K562 (cell line): ENCODE data around the gene OR2A25. TPM values are rescaled to one million over a fixed set of nuclear protein-coding genes. Genes with fewer than 3 reads are reported as not detected.

Experiments
- ATAC-seq: fragments of 200-7000 bp; cut with Tn5 transposase; 3 replicates; pipeline ENCODE4 v1.9.1; 2020; ENCODE audit warnings: moderate library complexity
- BruUV-seq: library from RNA; stranded (reverse); fragments of 400-500 nt; replicated peaks from 2 replicates; lab custom pipeline; 2021; lab: Mats Ljungman, UMichigan
- CTCF ChIA-PET: fragments of 300-600 bp; formaldehyde crosslinking; extraction: SDS; loops from one replicate; lab custom pipeline; 2021; ENCODE audit warnings: low intra/inter-chr PET ratio; lab: Yijun Ruan, JAX
- POLR2A ChIA-PET: fragments of 300-600, 350-650 bp; sonication (Branson Sonifier 250); formaldehyde crosslinking; extraction: SDS; loops from one replicate; lab custom pipeline; 2021; ENCODE audit warnings: antibody characterized with exemption, inconsistent platforms; lab: Yijun Ruan, JAX
- DNase-seq, 4 experiments: peaks; one replicate each; pipeline versions ENCODE4 v3.0.0 to v3.0.0-alpha.2; 2011 to 2018; ENCODE audit warnings: low spot score in 3 of 4, mixed read lengths in 3 of 4; ENCODE audit errors: extremely low read depth in 1 of 4
- FAIRE-seq: peaks from 2 replicates; lab custom pipeline; 2011; peaks lifted over from hg19 to GRCh38; lab: Jason Lieb, UNC
- H2AFZ ChIP-seq: 2 replicates; pipeline ENCODE4 v1.6.0; 2011; ENCODE audit warnings: low read depth, low read length, control low read depth, inconsistent platforms
- H3K27ac ChIP-seq: fragments of 200-600 bp; 3 replicates; pipeline ENCODE4 v1.8.0; 2011; ENCODE audit warnings: low read depth, mild to moderate bottlenecking, control low read depth, inconsistent platforms, low read length, moderate library complexity, mixed read lengths; ENCODE audit errors: extremely low read depth
- H3K27me3 ChIP-seq, 2 experiments: fragments of 300-600 bp in 1 of 2; 2 replicates in 1 of 2; 3 replicates in 1 of 2; pipeline versions ENCODE4 v1.6.0 to v1.8.0; 2011; ENCODE audit warnings: inconsistent platforms in 2 of 2, low read length in 2 of 2, mild to moderate bottlenecking in 1 of 2, mixed read lengths in 1 of 2, moderate library complexity in 1 of 2; ENCODE audit not compliant: control insufficient read depth in 2 of 2, insufficient read depth in 2 of 2
- H3K36me3 ChIP-seq: fragments of 300-600 bp; 3 replicates; pipeline ENCODE4 v1.8.0; 2011; ENCODE audit warnings: mild to moderate bottlenecking, low read length, inconsistent platforms; ENCODE audit not compliant: control insufficient read depth, insufficient read depth
- H3K4me1 ChIP-seq, 2 experiments: fragments of 200-600 bp in 1 of 2; replicated peaks in 1 of 2; 2 replicates in 1 of 2; 3 replicates in 1 of 2; pipeline versions ENCODE4 v1.5.1 to v1.8.0; 2011; ENCODE audit warnings: inconsistent platforms in 2 of 2, low read length in 2 of 2, mild to moderate bottlenecking in 1 of 2, mixed read lengths in 1 of 2, moderate library complexity in 1 of 2; ENCODE audit not compliant: control insufficient read depth in 2 of 2, insufficient read depth in 2 of 2
- H3K4me2 ChIP-seq: 2 replicates; pipeline ENCODE4 v1.6.1; 2011; ENCODE audit warnings: low read length, control low read depth, inconsistent platforms, mixed read lengths; ENCODE audit not compliant: insufficient read depth
- H3K4me3 ChIP-seq: fragments of 200-600 bp; sonication (generic), shearing (Covaris generic); 2 replicates; pipeline ENCODE4 v1.5.1; 2016; ENCODE audit warnings: control low read depth, inconsistent platforms
- H3K79me2 ChIP-seq: fragments of 200-600 bp; 3 replicates; pipeline ENCODE4 v1.8.0; 2011; ENCODE audit warnings: low read length, inconsistent platforms; ENCODE audit not compliant: control insufficient read depth, insufficient read depth
- H3K9ac ChIP-seq, 2 experiments: 2 replicates each; pipeline versions ENCODE4 v1.6.0 to v1.6.1; 2011; ENCODE audit warnings: low read depth in 2 of 2, low read length in 2 of 2, control low read depth in 1 of 2, inconsistent platforms in 1 of 2, mild to moderate bottlenecking in 1 of 2, mixed read lengths in 1 of 2; ENCODE audit not compliant: insufficient read depth in 1 of 2
- H3K9me1 ChIP-seq: one replicate; pipeline ENCODE4 v1.6.0; 2011; ENCODE audit warnings: inconsistent platforms, mild to moderate bottlenecking, low read length, moderate library complexity; ENCODE audit not compliant: control insufficient read depth, insufficient read depth
- H3K9me3 ChIP-seq: replicated peaks from 2 replicates; pipeline ENCODE4 v1.5.1; 2011; ENCODE audit warnings: low read depth, low read length, inconsistent platforms; ENCODE audit not compliant: control insufficient read depth, insufficient read depth
- H4K20me1 ChIP-seq: replicated peaks from 2 replicates; pipeline ENCODE4 v1.6.1; 2011; ENCODE audit warnings: low read length, inconsistent platforms, mixed read lengths; ENCODE audit not compliant: control insufficient read depth, insufficient read depth
- ARID2 ChIP-seq: fragments of 450-650 bp; IDR thresholded peaks from 2 replicates; pipeline ENCODE4 v1.6.1; 2017; ENCODE audit warnings: antibody characterized with exemption, mild to moderate bottlenecking
- GATAD2B ChIP-seq: fragments of 450-650 bp; IDR thresholded peaks from 2 replicates; pipeline ENCODE4 v1.6.1; 2017; ENCODE audit warnings: mild to moderate bottlenecking, borderline replicate concordance
- GTF2A2 ChIP-seq: IDR thresholded peaks from 2 replicates; pipeline ENCODE4 v1.6.1; 2016; ENCODE audit warnings: mild to moderate bottlenecking, missing genetic modification characterization, missing compliant biosample characterization
- HDGF ChIP-seq: fragments of 450-650 bp; IDR thresholded peaks from 2 replicates; pipeline ENCODE4 v1.6.1; 2016
- NR4A1 ChIP-seq, 2 experiments: fragments of 250-450 bp in 1 of 2; fragments of 450-650 bp in 1 of 2; sonication (Bioruptor Pico) in 1 of 2; IDR thresholded peaks; 2 replicates each; pipeline versions ENCODE4 v1.4.0 to v1.6.1; 2016 to 2020; ENCODE audit warnings: mild to moderate bottlenecking in 2 of 2, missing compliant biosample characterization in 1 of 2, missing genetic modification characterization in 1 of 2, moderate library complexity in 1 of 2
- RAD21 ChIP-seq, 2 experiments: fragments of 250-450 bp in 1 of 2; fragments of 450-650 bp in 1 of 2; sonication (Bioruptor Pico) in 1 of 2; formaldehyde crosslinking in 1 of 2; IDR thresholded peaks in 1 of 2; conservative IDR thresholded peaks in 1 of 2; 2 replicates each; pipeline versions ENCODE4 v1.4.0 to v1.8.0; 2020 to 2022; ENCODE audit warnings: mild to moderate bottlenecking in 2 of 2, moderate library complexity in 1 of 2
- WGBS: fragments of 100-300 bp; shearing (Covaris generic); methylation state at CpG from one replicate; pipeline ENCODE4 v1.1.6; 2016; ENCODE audit warnings: low coverage, mixed read lengths; ENCODE audit not compliant: insufficient coverage; ENCODE audit errors: missing lambda C conversion rate; 5-methylcytosine and 5-hydroxymethylcytosine counted together
- in situ Hi-C: fragments of 300-500 bp; cut with MboI; formaldehyde crosslinking; loops from 4 replicates; pipeline ENCODE4 v1.15.0; 2018; ENCODE audit warnings: inconsistent platforms, mixed read lengths
- intact Hi-C: fragments of 100-400 bp; cut with micrococcal nuclease; formaldehyde crosslinking; loops from 2 replicates; pipeline ENCODE4 v1.14.2; 2022
- polyA plus RNA-seq, 8 experiments: library from polyadenylated mRNA; depleted of rRNA in 4 of 8; stranded (reverse) in 5 of 8; unstranded in 3 of 8; fragments of >200 nt; fragmentation: Nextera tagmentation in 2 of 8; fragmentation: Illumina TruSeq in 1 of 8; extraction: Ambion mirVana in 2 of 8; extraction: Trizol in 1 of 8; gene quantifications; 2 replicates each; pipeline versions ENCODE4 v1.2.1 to v1.2.3, GENCODE V29; 2011 to 2014; ENCODE audit warnings: inconsistent platforms in 1 of 8, missing spikeins in 1 of 8
- total RNA-seq, 7 experiments: library from RNA; depleted of rRNA in 6 of 7; stranded (reverse); fragments of >200 nt in 6 of 7; fragmentation: Illumina TruSeq in 2 of 7; extraction: Trizol in 2 of 7; gene quantifications; 2 replicates each; pipeline versions ENCODE4 v1.2.1 to v1.2.3, GENCODE V29; 2011 to 2021; ENCODE audit warnings: low replicate concordance in 1 of 7
- TF ChIP-seq, protein P1 (sequence below), 3 experiments: IDR thresholded peaks in 2 of 3; conservative IDR thresholded peaks in 1 of 3; 2 replicates each; pipeline ENCODE4 v1.5.1; 2011 to 2012; ENCODE audit warnings: low read length in 3 of 3, mild to moderate bottlenecking in 3 of 3, control low read depth in 2 of 3, improper control_type of control experiment in 1 of 3, inconsistent platforms in 1 of 3, low read depth in 1 of 3, mixed read lengths in 1 of 3, moderate library complexity in 1 of 3; ENCODE audit not compliant: insufficient read depth in 2 of 3
- TF ChIP-seq, protein P2 (sequence below), 2 experiments: fragments of 450-650 bp; formaldehyde crosslinking in 1 of 2; IDR thresholded peaks; 2 replicates each; pipeline versions ENCODE4 v1.4.0 to v1.6.1; 2014 to 2020; ENCODE audit warnings: mild to moderate bottlenecking in 2 of 2, borderline replicate concordance in 1 of 2, low read depth in 1 of 2
- TF ChIP-seq, protein P3 (sequence below): fragments of 450-650 bp; formaldehyde crosslinking; IDR thresholded peaks from 2 replicates; pipeline ENCODE4 v1.4.0; 2020; ENCODE audit warnings: mild to moderate bottlenecking, mixed read lengths

The OR2A25 gene
- total and polyA plus RNA-seq, 9 of the 15 experiments (the other 6 are each of a cell fraction or from before 2014, with no cell fraction given) = not detected

DNA sequence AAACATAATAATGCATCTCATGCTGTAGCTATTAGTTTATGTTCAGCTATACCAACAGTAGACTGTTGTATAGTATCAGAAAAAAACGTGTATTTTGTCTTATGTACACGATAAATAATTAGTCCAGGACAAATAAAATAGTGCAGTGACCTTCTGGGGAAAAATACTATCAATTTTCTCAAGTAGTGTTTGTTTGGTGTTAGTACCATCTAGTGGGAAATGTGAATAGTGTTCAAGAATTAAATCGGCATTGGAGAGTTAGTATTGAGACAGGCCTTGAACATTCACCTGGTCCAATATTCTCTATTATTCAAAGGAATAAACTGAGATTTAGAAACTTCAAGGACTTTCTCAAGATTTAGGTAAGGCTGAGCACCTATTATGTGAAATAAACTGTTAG, 42.5 kb upstream of the OR2A25 start:
- Histone ChIP-seq H3K79me2 (no peaks in the 10 kb centered on the region), H3K9ac (no peak overlapping the region), H3K27me3 (peaks cover 0 to 3% of the 10 kb centered on the region in 2 experiments; a peak in 1 of 5 replicates), H3K9me3 (no peaks in the 10 kb centered on the region), H3K4me2 (no peak overlapping the region), H3K4me3 (no peak overlapping the region), H3K4me1 (no peaks in the 10 kb centered on the region), H4K20me1 (no peaks in the 10 kb centered on the region), H3K9me1 (no peaks in the 10 kb centered on the region), H2AFZ (no peak overlapping the region), H3K36me3 (no peaks in the 10 kb centered on the region), H3K27ac (no peak overlapping the region)
- no TSS peak for BruUV-seq
- in situ Hi-C loops = no loop called here
- ATAC-seq = peak; percentile 63
- peak in 1 of 4 experiments; percentile 27 for DNase-seq
- CTCF ChIA-PET = interaction anchor here (1.1 to 1.3 kb wide), 3 partner anchors 125 to 1019 kb away, joined by 3 to 8 read pairs (median 4); partner anchors contain the start of gene TCAF1
- 2% methylated on average over 3 of the region's 3 CpGs for WGBS
- FAIRE-seq = no peak
- POLR2A ChIA-PET = no interaction called here
- TF ChIP-seq GTF2A2 (no peak), HDGF (no peak), NR4A1 (CRISPR knock-in tag; IDR thresholded peaks at IDR 0.05) (no peak), NR4A1 (tag; IDR thresholded peaks at IDR 0.05) (no peak), GATAD2B (peak; percentile 40; the same call in 1 of the 2 replicates), ARID2 (0 out of 2 replicates have a peak, but pooled peaks have one; percentile 12), RAD21 (CRISPR knock-in tag; conservative IDR thresholded peaks at IDR 0.05 in 1 of 2, IDR thresholded peaks at IDR 0.05 in 1 of 2) (peak; percentile 56 to 78)
- TF ChIP-seq, protein P1, sequence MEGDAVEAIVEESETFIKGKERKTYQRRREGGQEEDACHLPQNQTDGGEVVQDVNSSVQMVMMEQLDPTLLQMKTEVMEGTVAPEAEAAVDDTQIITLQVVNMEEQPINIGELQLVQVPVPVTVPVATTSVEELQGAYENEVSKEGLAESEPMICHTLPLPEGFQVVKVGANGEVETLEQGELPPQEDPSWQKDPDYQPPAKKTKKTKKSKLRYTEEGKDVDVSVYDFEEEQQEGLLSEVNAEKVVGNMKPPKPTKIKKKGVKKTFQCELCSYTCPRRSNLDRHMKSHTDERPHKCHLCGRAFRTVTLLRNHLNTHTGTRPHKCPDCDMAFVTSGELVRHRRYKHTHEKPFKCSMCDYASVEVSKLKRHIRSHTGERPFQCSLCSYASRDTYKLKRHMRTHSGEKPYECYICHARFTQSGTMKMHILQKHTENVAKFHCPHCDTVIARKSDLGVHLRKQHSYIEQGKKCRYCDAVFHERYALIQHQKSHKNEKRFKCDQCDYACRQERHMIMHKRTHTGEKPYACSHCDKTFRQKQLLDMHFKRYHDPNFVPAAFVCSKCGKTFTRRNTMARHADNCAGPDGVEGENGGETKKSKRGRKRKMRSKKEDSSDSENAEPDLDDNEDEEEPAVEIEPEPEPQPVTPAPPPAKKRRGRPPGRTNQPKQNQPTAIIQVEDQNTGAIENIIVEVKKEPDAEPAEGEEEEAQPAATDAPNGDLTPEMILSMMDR (IDR thresholded peaks at IDR 0.05 in 2 of 3, conservative IDR thresholded peaks at IDR 0.05 in 1 of 3; ENCODE audit: insufficient read depth in 2 of 3, low read depth in 1 of 3, low read length in 3 of 3) = peak in 1 of 3 experiments; percentile 62; a peak in 3 of 6 replicates
- TF ChIP-seq, protein P2, sequence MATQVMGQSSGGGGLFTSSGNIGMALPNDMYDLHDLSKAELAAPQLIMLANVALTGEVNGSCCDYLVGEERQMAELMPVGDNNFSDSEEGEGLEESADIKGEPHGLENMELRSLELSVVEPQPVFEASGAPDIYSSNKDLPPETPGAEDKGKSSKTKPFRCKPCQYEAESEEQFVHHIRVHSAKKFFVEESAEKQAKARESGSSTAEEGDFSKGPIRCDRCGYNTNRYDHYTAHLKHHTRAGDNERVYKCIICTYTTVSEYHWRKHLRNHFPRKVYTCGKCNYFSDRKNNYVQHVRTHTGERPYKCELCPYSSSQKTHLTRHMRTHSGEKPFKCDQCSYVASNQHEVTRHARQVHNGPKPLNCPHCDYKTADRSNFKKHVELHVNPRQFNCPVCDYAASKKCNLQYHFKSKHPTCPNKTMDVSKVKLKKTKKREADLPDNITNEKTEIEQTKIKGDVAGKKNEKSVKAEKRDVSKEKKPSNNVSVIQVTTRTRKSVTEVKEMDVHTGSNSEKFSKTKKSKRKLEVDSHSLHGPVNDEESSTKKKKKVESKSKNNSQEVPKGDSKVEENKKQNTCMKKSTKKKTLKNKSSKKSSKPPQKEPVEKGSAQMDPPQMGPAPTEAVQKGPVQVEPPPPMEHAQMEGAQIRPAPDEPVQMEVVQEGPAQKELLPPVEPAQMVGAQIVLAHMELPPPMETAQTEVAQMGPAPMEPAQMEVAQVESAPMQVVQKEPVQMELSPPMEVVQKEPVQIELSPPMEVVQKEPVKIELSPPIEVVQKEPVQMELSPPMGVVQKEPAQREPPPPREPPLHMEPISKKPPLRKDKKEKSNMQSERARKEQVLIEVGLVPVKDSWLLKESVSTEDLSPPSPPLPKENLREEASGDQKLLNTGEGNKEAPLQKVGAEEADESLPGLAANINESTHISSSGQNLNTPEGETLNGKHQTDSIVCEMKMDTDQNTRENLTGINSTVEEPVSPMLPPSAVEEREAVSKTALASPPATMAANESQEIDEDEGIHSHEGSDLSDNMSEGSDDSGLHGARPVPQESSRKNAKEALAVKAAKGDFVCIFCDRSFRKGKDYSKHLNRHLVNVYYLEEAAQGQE (IDR thresholded peaks at IDR 0.05; ENCODE audit: borderline replicate concordance) = peak; percentile 62; the same call in 1 of the 2 replicates
- TF ChIP-seq, protein P2 (CRISPR knock-in tag; IDR thresholded peaks at IDR 0.05; ENCODE audit: low read depth) = no peak
- TF ChIP-seq, protein P3, sequence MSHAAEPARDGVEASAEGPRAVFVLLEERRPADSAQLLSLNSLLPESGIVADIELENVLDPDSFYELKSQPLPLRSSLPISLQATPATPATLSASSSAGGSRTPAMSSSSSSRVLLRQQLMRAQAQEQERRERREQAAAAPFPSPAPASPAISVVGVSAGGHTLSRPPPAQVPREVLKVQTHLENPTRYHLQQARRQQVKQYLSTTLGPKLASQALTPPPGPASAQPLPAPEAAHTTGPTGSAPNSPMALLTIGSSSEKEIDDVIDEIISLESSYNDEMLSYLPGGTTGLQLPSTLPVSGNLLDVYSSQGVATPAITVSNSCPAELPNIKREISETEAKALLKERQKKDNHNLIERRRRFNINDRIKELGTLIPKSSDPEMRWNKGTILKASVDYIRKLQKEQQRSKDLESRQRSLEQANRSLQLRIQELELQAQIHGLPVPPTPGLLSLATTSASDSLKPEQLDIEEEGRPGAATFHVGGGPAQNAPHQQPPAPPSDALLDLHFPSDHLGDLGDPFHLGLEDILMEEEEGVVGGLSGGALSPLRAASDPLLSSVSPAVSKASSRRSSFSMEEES = no peak
- TF ChIP-seq, all 486 proteins: peak for 5
- intact Hi-C loops = loop anchor here (5.0 kb wide), 1 partner anchor 130 kb away; no protein-coding TSS in a partner anchor
